ENCODE results near the gene COPB2. TPM values are rescaled to one million over a fixed set of nuclear protein-coding genes. Genes with fewer than 3 reads are reported as not detected.

COPB2 gene
- total RNA-seq, 3 donors from 2014 or later (not counting 1 experiment from before 2014, with no cell fraction given), result 34.7 to 50.2 (median 42.4) TPM

DNA sequence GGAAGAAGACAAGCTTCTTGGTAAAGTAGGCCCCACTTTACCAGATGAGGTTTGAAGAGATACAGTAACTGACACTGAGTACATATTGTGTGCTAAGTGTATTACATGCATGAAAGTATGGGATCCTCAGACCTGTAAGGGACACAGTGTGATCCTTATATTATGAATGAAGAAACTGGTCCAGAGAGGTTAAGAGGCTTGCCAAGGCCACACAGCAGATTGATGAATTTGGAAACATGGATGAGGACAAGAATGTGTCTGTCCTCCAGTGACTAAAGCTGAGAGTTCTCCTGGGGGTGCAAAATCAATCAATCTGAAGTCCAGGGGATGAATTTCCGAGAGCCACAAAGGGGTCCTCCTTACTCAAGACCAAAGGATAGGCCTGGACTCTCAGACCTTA, 77.0 kb downstream of the COPB2 start:
- H3K27ac ChIP-seq (ENCODE audit: low read length), result no peak overlapping the region
- H3K4me1 ChIP-seq (ENCODE audit: control insufficient read depth, insufficient read depth, low read length), result no peaks in the 10 kb centered on the region
- Mint-ChIP-seq H3K27ac (no peak overlapping the region), H3K9me3 (no peaks in the 10 kb centered on the region), H3K27me3 (ENCODE audit: low read depth in 2 of 2) (peaks cover 17 to 29% of the 10 kb centered on the region in 2 donors), H3K4me1 (no peaks in the 10 kb centered on the region), H3K36me3 (no peaks in the 10 kb centered on the region), H3K4me3 (no peak overlapping the region)
- intact Hi-C loops (cut with micrococcal nuclease), result no loop called here
- DNase-seq (no peak), ATAC-seq (no peak)
- H3K9me3 ChIP-seq (ENCODE audit: control insufficient read depth, insufficient read depth, low read length), result no peaks in the 10 kb centered on the region
- H3K36me3 ChIP-seq (ENCODE audit: control insufficient read depth, insufficient read depth, low read length), result no peaks in the 10 kb centered on the region
- no peak overlapping the region for H3K4me3 ChIP-seq (ENCODE audit: low read length)
- WGBS (ENCODE audit: insufficient coverage), result 92% methylated on average over 1 of the region's 1 CpG
- TF ChIP-seq, protein P1, sequence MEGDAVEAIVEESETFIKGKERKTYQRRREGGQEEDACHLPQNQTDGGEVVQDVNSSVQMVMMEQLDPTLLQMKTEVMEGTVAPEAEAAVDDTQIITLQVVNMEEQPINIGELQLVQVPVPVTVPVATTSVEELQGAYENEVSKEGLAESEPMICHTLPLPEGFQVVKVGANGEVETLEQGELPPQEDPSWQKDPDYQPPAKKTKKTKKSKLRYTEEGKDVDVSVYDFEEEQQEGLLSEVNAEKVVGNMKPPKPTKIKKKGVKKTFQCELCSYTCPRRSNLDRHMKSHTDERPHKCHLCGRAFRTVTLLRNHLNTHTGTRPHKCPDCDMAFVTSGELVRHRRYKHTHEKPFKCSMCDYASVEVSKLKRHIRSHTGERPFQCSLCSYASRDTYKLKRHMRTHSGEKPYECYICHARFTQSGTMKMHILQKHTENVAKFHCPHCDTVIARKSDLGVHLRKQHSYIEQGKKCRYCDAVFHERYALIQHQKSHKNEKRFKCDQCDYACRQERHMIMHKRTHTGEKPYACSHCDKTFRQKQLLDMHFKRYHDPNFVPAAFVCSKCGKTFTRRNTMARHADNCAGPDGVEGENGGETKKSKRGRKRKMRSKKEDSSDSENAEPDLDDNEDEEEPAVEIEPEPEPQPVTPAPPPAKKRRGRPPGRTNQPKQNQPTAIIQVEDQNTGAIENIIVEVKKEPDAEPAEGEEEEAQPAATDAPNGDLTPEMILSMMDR (IDR thresholded peaks at IDR 0.05), result no peak
- no peaks in the 10 kb centered on the region for H3K27me3 ChIP-seq (ENCODE audit: control insufficient read depth, insufficient read depth, low read length)

GRCh38 chr3:139311557-139311956, 77.9 kb downstream of the COPB2 start:
- Mint-ChIP-seq H3K4me3 (no peak overlapping the region), H3K4me1 (no peaks in the 10 kb centered on the region), H3K9me3 (no peaks in the 10 kb centered on the region), H3K27ac (no peak overlapping the region), H3K36me3 (no peaks in the 10 kb centered on the region), H3K27me3 (ENCODE audit: low read depth in 2 of 2) (peaks cover 19 to 26% of the 10 kb centered on the region in 2 donors)
- H3K4me1 ChIP-seq (ENCODE audit: control insufficient read depth, insufficient read depth, low read length), result no peaks in the 10 kb centered on the region
- no peak overlapping the region for H3K27ac ChIP-seq (ENCODE audit: low read length)
- H3K27me3 ChIP-seq (ENCODE audit: control insufficient read depth, insufficient read depth, low read length), result no peaks in the 10 kb centered on the region
- TF ChIP-seq, protein P1 (IDR thresholded peaks at IDR 0.05), result no peak
- intact Hi-C loops (cut with micrococcal nuclease), result no loop called here
- no peak for ATAC-seq
- no peak for DNase-seq
- no peaks in the 10 kb centered on the region for H3K36me3 ChIP-seq (ENCODE audit: control insufficient read depth, insufficient read depth, low read length)
- WGBS (ENCODE audit: insufficient coverage), result no CpG with 5 or more reads among the region's 1 CpG
- no peaks in the 10 kb centered on the region for H3K9me3 ChIP-seq (ENCODE audit: control insufficient read depth, insufficient read depth, low read length)
- H3K4me3 ChIP-seq (ENCODE audit: low read length), result no peak overlapping the region

GRCh38 chr3:139310474-139310933, 78.9 kb downstream of the COPB2 start:
- Histone ChIP-seq H3K27me3 (ENCODE audit: control insufficient read depth, insufficient read depth, low read length) (no peaks in the 10 kb centered on the region), H3K27ac (ENCODE audit: low read length) (no peak overlapping the region), H3K4me3 (ENCODE audit: low read length) (no peak overlapping the region), H3K4me1 (ENCODE audit: control insufficient read depth, insufficient read depth, low read length) (no peaks in the 10 kb centered on the region), H3K9me3 (ENCODE audit: control insufficient read depth, insufficient read depth, low read length) (no peaks in the 10 kb centered on the region), H3K36me3 (ENCODE audit: control insufficient read depth, insufficient read depth, low read length) (no peaks in the 10 kb centered on the region)
- H3K27me3 Mint-ChIP-seq (ENCODE audit: low read depth in 2 of 2), result peaks cover 15 to 17% of the 10 kb centered on the region in 2 donors
- DNase-seq (no peak), ATAC-seq (no peak)
- 89% methylated on average over 8 of the region's 8 CpGs for WGBS (ENCODE audit: insufficient coverage)
- no peak overlapping the region for H3K27ac Mint-ChIP-seq
- H3K36me3 Mint-ChIP-seq, result no peaks in the 10 kb centered on the region
- H3K9me3 Mint-ChIP-seq, result no peaks in the 10 kb centered on the region
- intact Hi-C loops (cut with micrococcal nuclease), result no loop called here
- no peak overlapping the region for H3K4me3 Mint-ChIP-seq
- TF ChIP-seq, protein P1 (IDR thresholded peaks at IDR 0.05), result no peak
- no peaks in the 10 kb centered on the region for H3K4me1 Mint-ChIP-seq

- H3K4me3 ChIP-seq (ENCODE audit: low read length), result no peak overlapping the region
- TF ChIP-seq, protein P1 (IDR thresholded peaks at IDR 0.05), result no peak
These were observed 79.6 kb downstream of the COPB2 start for GRCh38 chr3:139309880-139310279.

More at GRCh38 chr3:139309880-139310279, 79.6 kb downstream of the COPB2 start:
- H3K9me3 ChIP-seq (ENCODE audit: control insufficient read depth, insufficient read depth, low read length), result no peaks in the 10 kb centered on the region
- Mint-ChIP-seq H3K36me3 (no peaks in the 10 kb centered on the region), H3K27me3 (ENCODE audit: low read depth in 2 of 2) (peaks cover 12 to 16% of the 10 kb centered on the region in 2 donors), H3K27ac (no peak overlapping the region), H3K4me1 (no peaks in the 10 kb centered on the region), H3K4me3 (no peak overlapping the region), H3K9me3 (no peaks in the 10 kb centered on the region)
- intact Hi-C loops (cut with micrococcal nuclease), result no loop called here
- no peaks in the 10 kb centered on the region for H3K4me1 ChIP-seq (ENCODE audit: control insufficient read depth, insufficient read depth, low read length)
- H3K36me3 ChIP-seq (ENCODE audit: control insufficient read depth, insufficient read depth, low read length), result no peaks in the 10 kb centered on the region
- DNase-seq (no peak), ATAC-seq (no peak)
- no peak overlapping the region for H3K27ac ChIP-seq (ENCODE audit: low read length)
- H3K27me3 ChIP-seq (ENCODE audit: control insufficient read depth, insufficient read depth, low read length), result no peaks in the 10 kb centered on the region
- WGBS (ENCODE audit: insufficient coverage), result 76% methylated on average over 4 of the region's 4 CpGs
